Measurements from ENCODE around the gene SP100. TPM values are rescaled to one million over a fixed set of nuclear protein-coding genes. Genes with fewer than 3 reads are reported as not detected.

SP100 gene
- total RNA-seq, 2 donors from 2014 or later: 125 to 193 TPM

DNA sequence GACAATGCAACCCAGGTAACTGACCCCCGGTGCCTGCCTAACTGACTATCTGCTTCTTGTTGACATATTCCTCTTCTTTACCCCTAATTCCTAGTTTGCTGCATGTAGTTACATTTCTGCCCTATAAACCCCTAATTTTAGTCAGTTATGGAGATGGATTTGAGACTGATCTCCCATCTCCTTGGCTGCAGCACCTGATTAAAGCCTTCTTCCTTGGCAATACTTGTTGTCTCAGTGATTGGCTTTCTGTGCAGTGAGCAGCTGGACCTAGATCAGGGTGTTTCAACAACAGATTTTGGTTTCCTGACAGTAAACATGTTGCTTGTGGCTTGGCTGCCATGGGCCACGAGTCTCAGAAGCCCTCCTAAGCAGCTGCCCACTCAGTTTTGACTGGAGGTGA lies 105.4 kb downstream of the SP100 start:
- no peaks in the 10 kb centered on the region for H3K4me1 ChIP-seq (ENCODE audit: control insufficient read depth in 1 of 2, low read depth in 2 of 2)
- TF ChIP-seq CTCF (IDR thresholded peaks at IDR 0.05): no peak
- ATAC-seq (ENCODE audit: insufficient number of reproducible peaks, low FRiP score, low read depth): no peak
- no peak overlapping the region for H3K27ac ChIP-seq
- no peaks in the 10 kb centered on the region for H3K27me3 ChIP-seq (replicated peaks; ENCODE audit: insufficient read depth)
- no peak for DNase-seq (ENCODE audit: low spot score)
- peaks cover 4% of the 10 kb centered on the region for H3K36me3 ChIP-seq
- peaks cover 7% of the 10 kb centered on the region for H3K9me3 ChIP-seq
- no peak overlapping the region for H3K4me3 ChIP-seq

GRCh38 chr2:230525682-230526081 lies 109.7 kb downstream of the SP100 start:
- Histone ChIP-seq H3K36me3 (peaks cover 4% of the 10 kb centered on the region), H3K27ac (no peak overlapping the region), H3K4me3 (no peak overlapping the region), H3K9me3 (peaks cover 33% of the 10 kb centered on the region), H3K27me3 (replicated peaks; ENCODE audit: insufficient read depth) (no peaks in the 10 kb centered on the region), H3K4me1 (ENCODE audit: control insufficient read depth in 1 of 2, low read depth in 2 of 2) (no peaks in the 10 kb centered on the region)
- no peak for TF ChIP-seq CTCF (IDR thresholded peaks at IDR 0.05)
- ATAC-seq (ENCODE audit: insufficient number of reproducible peaks, low FRiP score, low read depth) (no peak), DNase-seq (ENCODE audit: low spot score) (no peak)

DNA sequence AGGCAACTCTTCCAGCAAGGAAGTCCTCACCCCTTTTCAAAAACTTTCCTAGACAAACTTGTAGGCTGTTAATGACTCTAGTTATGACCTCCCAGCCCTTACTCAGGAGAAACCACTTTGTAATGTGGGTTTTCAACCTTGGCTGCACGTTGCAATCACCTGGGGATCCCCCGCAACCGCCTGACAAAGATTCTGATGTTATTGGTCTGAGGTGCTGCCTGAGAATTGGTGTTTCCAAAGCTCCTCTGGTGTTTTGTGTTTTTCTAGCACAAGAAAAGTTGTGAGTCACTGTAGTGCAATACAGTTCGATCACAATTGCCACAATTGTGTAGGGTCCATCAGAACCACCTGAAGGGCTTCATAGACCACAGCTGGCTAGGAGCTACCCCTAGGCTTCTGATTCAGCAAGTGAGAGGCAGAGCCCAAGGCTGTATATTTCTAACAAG lies 121.6 kb downstream of the SP100 start:
- no peak for DNase-seq (ENCODE audit: low spot score)
- Histone ChIP-seq H3K36me3 (peaks cover 8% of the 10 kb centered on the region), H3K4me1 (ENCODE audit: control insufficient read depth in 1 of 2, low read depth in 2 of 2) (no peaks in the 10 kb centered on the region), H3K27me3 (replicated peaks; ENCODE audit: insufficient read depth) (no peaks in the 10 kb centered on the region), H3K4me3 (no peak overlapping the region), H3K27ac (no peak overlapping the region), H3K9me3 (no peaks in the 10 kb centered on the region)
- no peak for ATAC-seq (ENCODE audit: insufficient number of reproducible peaks, low FRiP score, low read depth)
- no peak for TF ChIP-seq CTCF (IDR thresholded peaks at IDR 0.05)

- Histone ChIP-seq H3K9me3 (peaks cover 3% of the 10 kb centered on the region), H3K27me3 (replicated peaks; ENCODE audit: insufficient read depth) (no peaks in the 10 kb centered on the region), H3K4me3 (no peak overlapping the region), H3K27ac (no peak overlapping the region), H3K36me3 (peaks cover 15% of the 10 kb centered on the region), H3K4me1 (ENCODE audit: control insufficient read depth in 1 of 2, low read depth in 2 of 2) (no peaks in the 10 kb centered on the region)
- ATAC-seq (ENCODE audit: insufficient number of reproducible peaks, low FRiP score, low read depth): no peak
- no peak for TF ChIP-seq CTCF (IDR thresholded peaks at IDR 0.05)
- DNase-seq (ENCODE audit: low spot score): no peak
These were observed 124.3 kb downstream of the SP100 start for GRCh38 chr2:230540332-230540731.

DNA sequence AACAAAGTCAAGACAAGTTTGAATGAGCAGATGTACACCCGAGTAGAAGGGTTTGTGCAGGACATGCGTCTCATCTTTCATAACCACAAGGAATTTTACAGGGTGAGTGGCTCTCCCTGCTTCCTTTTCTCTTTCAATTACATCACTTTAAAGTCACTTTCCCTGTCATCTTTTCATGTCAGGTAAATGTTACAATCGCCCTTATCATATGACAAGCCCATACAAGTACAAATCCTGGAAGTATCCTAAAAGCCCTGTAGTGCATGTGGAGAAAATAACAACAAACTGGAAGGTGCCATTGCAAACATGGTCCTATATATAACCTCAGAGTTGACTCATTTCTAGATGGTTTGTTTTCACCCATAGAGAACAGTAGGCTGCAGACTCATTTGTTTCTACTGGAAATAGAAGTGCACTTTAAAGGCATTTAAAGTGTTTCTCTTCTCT lies 126.0 kb downstream of the SP100 start:
- Histone ChIP-seq H3K27me3 (replicated peaks; ENCODE audit: insufficient read depth) (no peaks in the 10 kb centered on the region), H3K27ac (no peak overlapping the region), H3K4me1 (ENCODE audit: control insufficient read depth in 1 of 2, low read depth in 2 of 2) (no peaks in the 10 kb centered on the region), H3K36me3 (peaks cover 15% of the 10 kb centered on the region), H3K4me3 (no peak overlapping the region), H3K9me3 (peaks cover 3% of the 10 kb centered on the region)
- ATAC-seq (ENCODE audit: insufficient number of reproducible peaks, low FRiP score, low read depth) (no peak), DNase-seq (ENCODE audit: low spot score) (no peak)
- TF ChIP-seq CTCF (IDR thresholded peaks at IDR 0.05): no peak
